ENCODE measurements around the gene ADCY4. TPM values are rescaled to one million over a fixed set of nuclear protein-coding genes. Genes with fewer than 3 reads are reported as not detected.

Gene ADCY4
- total and polyA plus RNA-seq, 2 of the 8 experiments (the other 6 are each of a cell fraction or from before 2014, with no cell fraction given): 0.27 to 0.35 TPM

DNA sequence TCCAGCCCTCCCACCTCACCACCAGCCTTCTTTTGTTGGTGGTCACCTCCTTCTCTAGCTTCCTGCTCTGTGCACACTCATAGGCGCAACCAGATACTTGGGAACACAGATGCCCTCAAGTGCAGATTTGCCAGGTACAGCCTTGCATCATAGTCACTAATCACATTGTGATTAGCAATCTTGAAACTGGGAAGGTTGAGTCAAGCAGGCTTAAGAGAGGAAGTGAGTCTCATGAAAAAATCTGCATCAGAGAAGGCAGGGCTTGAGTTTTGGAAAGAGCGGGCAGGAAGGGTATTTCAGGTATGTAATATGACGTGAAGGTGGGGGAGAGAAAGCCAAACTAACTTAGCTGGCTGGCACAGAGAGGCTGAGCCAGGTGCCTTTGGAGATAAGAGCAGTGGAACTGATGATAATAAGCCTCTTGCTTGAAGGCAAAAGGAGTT lies 60.7 kb downstream of the ADCY4 start:
- Histone ChIP-seq H2AK5ac (ENCODE audit: low read depth, low read length) (no peak overlapping the region), H3K56ac (replicated peaks; ENCODE audit: insufficient read length, low read depth, low read length) (no peak overlapping the region), H3K4me3 (ENCODE audit: extremely low read depth in 1 of 4, insufficient read depth in 2 of 4, low read depth in 3 of 4, low read length in 4 of 4) (no peak overlapping the region), H3K79me1 (ENCODE audit: low read depth, low read length) (no peaks in the 10 kb centered on the region), H2AFZ (ENCODE audit: low read length) (no peak overlapping the region), H3K4me2 (ENCODE audit: insufficient read depth in 1 of 2, low read depth in 2 of 2, low read length in 2 of 2) (no peak overlapping the region), H3K14ac (ENCODE audit: insufficient read length) (no peak overlapping the region), H3K9ac (replicated peaks in 1 of 4; ENCODE audit: extremely low read depth in 1 of 4, low read depth in 3 of 4, low read length in 3 of 4) (no peak overlapping the region), H3K4me1 (replicated peaks in 1 of 4; ENCODE audit: control insufficient read depth in 3 of 4, insufficient read depth in 4 of 4, low read length in 3 of 4) (peaks cover 0 to 4% (median 2%) of the 10 kb centered on the region in 4 experiments; a peak in 3 of 7 replicates), H2BK5ac (ENCODE audit: low read depth, low read length) (no peak overlapping the region), H3K27ac (ENCODE audit: low read depth, low read length) (no peak overlapping the region), H3K23me2 (ENCODE audit: low read depth, low read length) (peaks cover 4% of the 10 kb centered on the region), H3K79me2 (ENCODE audit: control insufficient read depth in 1 of 2, insufficient read depth in 2 of 2, low read length in 2 of 2) (no peaks in the 10 kb centered on the region), H3K18ac (ENCODE audit: extremely low read depth, low read length) (no peak overlapping the region), H3K9me3 (ENCODE audit: insufficient read depth in 2 of 2, low read depth in 1 of 2, low read length in 1 of 2) (no peaks in the 10 kb centered on the region), H4K91ac (replicated peaks; ENCODE audit: insufficient read length, low read length) (no peak overlapping the region), H3K23ac (ENCODE audit: insufficient read length) (no peak overlapping the region), H4K5ac (ENCODE audit: insufficient read length, low read depth, low read length) (no peak overlapping the region), H3K4ac (replicated peaks; ENCODE audit: insufficient read length, low read depth, low read length) (no peak overlapping the region), H2BK120ac (replicated peaks; ENCODE audit: low read depth, low read length) (no peak overlapping the region), H3K27me3 (replicated peaks in 1 of 4; ENCODE audit: control insufficient read depth in 3 of 4, extremely low read depth in 1 of 4, insufficient read depth in 3 of 4, low read length in 3 of 4) (no peaks in the 10 kb centered on the region; a peak in 1 of 7 replicates), H2BK12ac (ENCODE audit: low read depth, low read length) (no peak overlapping the region), H2BK20ac (ENCODE audit: low read length) (no peak overlapping the region), H4K20me1 (replicated peaks in 1 of 2; ENCODE audit: control insufficient read depth in 1 of 2, insufficient read depth in 2 of 2, low read length in 2 of 2) (no peaks in the 10 kb centered on the region), H2BK15ac (ENCODE audit: low read length) (no peak overlapping the region), H3K36me3 (ENCODE audit: control insufficient read depth in 2 of 4, insufficient read depth in 4 of 4, low read length in 3 of 4) (no peaks in the 10 kb centered on the region), H4K8ac (ENCODE audit: extremely low read depth, insufficient read depth, low read length) (no peak overlapping the region)
- no peak for DNase-seq (ENCODE audit: low read depth in 1 of 2, low spot score in 2 of 2)
- TF ChIP-seq TEAD4 (IDR thresholded peaks at IDR 0.05; ENCODE audit: low read depth, low read length) (no peak), NRF1 (IDR thresholded peaks at IDR 0.05; ENCODE audit: low read depth, low read length) (no peak), EP300 (IDR thresholded peaks at IDR 0.05; ENCODE audit: borderline replicate concordance in 1 of 2, low read depth in 2 of 2, low read length in 2 of 2) (no peak), CTBP2 (IDR thresholded peaks at IDR 0.05; ENCODE audit: borderline replicate concordance, insufficient read depth, insufficient read length, low read length) (no peak)
- no peak for FAIRE-seq
- POLR2A ChIA-PET (ENCODE audit: partially characterized antibody): interaction anchor here (0.9 to 2.6 kb wide), 5 partner anchors 18 to 29 kb away, joined by 3 to 7 read pairs (median 3); partner anchors contain the start of genes DHRS1 and NOP9
- CTCF ChIA-PET (ENCODE audit: partially characterized antibody): interaction anchor here (0.8 to 8.6 kb wide), 13 partner anchors 9 to 39 kb away, joined by 3 to 94 read pairs (median 4); partner anchors contain the start of genes DHRS1 and NOP9
- 86% methylated on average over 3 of the region's 3 CpGs; no CpG with 5 or more reads in 1 of the 2 experiments for WGBS, 2 experiments (ENCODE audit: extremely low coverage in 1 of 2, insufficient coverage in 1 of 2, insufficient read length in 1 of 2, insufficient replicate concordance in 2 of 2, low coverage in 1 of 2, low lambda C conversion rate in 2 of 2, missing lambda C conversion rate in 1 of 2)
